H9 (cell line): ENCODE measurements around the gene MORC1. TPM values are rescaled to one million over a fixed set of nuclear protein-coding genes. Genes with fewer than 3 reads are reported as not detected.

Experiments
- DNase-seq: peaks from one replicate; pipeline ENCODE4 v3.0.0-alpha.2; 2017
- H2AFZ ChIP-seq: one replicate; pipeline ENCODE4 v1.6.1; 2013; ENCODE audit warnings: mild to moderate bottlenecking, low read length, control low read depth, moderate library complexity
- H2AK5ac ChIP-seq: 2 replicates; pipeline ENCODE4 v1.6.1; 2013; ENCODE audit warnings: low read length, control low read depth, mixed read lengths; ENCODE audit not compliant: insufficient read length
- H2BK120ac ChIP-seq: one replicate; pipeline ENCODE4 v1.6.1; 2013; ENCODE audit warnings: low read depth, mild to moderate bottlenecking, low read length, control low read depth, inconsistent platforms; ENCODE audit not compliant: poor library complexity, severe bottlenecking
- H2BK12ac ChIP-seq: 2 replicates; pipeline ENCODE4 v1.6.1; 2013; ENCODE audit warnings: low read length, control low read depth, mixed read lengths, low read depth; ENCODE audit not compliant: insufficient read length
- H2BK15ac ChIP-seq: 2 replicates; pipeline ENCODE4 v1.6.1; 2013; ENCODE audit warnings: low read depth, low read length, control low read depth
- H2BK20ac ChIP-seq: one replicate; pipeline ENCODE4 v1.6.1; 2013; ENCODE audit warnings: low read depth, mild to moderate bottlenecking, low read length, control low read depth, inconsistent platforms; ENCODE audit not compliant: poor library complexity, severe bottlenecking
- H2BK5ac ChIP-seq: 2 replicates; pipeline ENCODE4 v1.6.1; 2013; ENCODE audit warnings: low read length, control low read depth, mixed read lengths; ENCODE audit not compliant: insufficient read length
- H3K14ac ChIP-seq: 2 replicates; pipeline ENCODE4 v1.6.1; 2013; ENCODE audit warnings: low read length, control low read depth; ENCODE audit not compliant: insufficient read depth
- H3K18ac ChIP-seq: 2 replicates; pipeline ENCODE4 v1.6.1; 2013; ENCODE audit warnings: low read depth, mild to moderate bottlenecking, mixed read lengths, low read length, control low read depth; ENCODE audit not compliant: insufficient read length
- H3K23ac ChIP-seq: 2 replicates; pipeline ENCODE4 v1.6.1; 2013; ENCODE audit warnings: low read length, control low read depth, mixed read lengths, low read depth; ENCODE audit not compliant: insufficient read length
- H3K23me2 ChIP-seq: 2 replicates; pipeline ENCODE4 v1.6.1; 2013; ENCODE audit warnings: low read depth, mild to moderate bottlenecking, mixed read lengths, low read length, control low read depth; ENCODE audit not compliant: insufficient read length, poor library complexity, severe bottlenecking
- H3K27ac ChIP-seq: 2 replicates; pipeline ENCODE4 v1.5.1; 2013; ENCODE audit warnings: low read length, control low read depth, mixed read lengths, low read depth; ENCODE audit not compliant: insufficient read length
- H3K27me3 ChIP-seq: 2 replicates; pipeline ENCODE4 v1.6.1; 2013; ENCODE audit warnings: low read length, control low read depth, inconsistent platforms; ENCODE audit not compliant: insufficient read depth
- H3K4ac ChIP-seq: 2 replicates; pipeline ENCODE4 v1.6.1; 2013; ENCODE audit warnings: low read depth, mild to moderate bottlenecking, control low read depth, inconsistent platforms, low read length, moderate library complexity
- H3K4me1 ChIP-seq: 2 replicates; pipeline ENCODE4 v1.6.1; 2013; ENCODE audit warnings: low read length, control low read depth, inconsistent platforms; ENCODE audit not compliant: insufficient read depth
- H3K4me2 ChIP-seq: 2 replicates; pipeline ENCODE4 v1.6.1; 2013; ENCODE audit warnings: low read length, control low read depth, mixed read lengths; ENCODE audit not compliant: insufficient read length, insufficient read depth
- H3K56ac ChIP-seq: 2 replicates; pipeline ENCODE4 v1.6.1; 2013; ENCODE audit warnings: low read depth, mild to moderate bottlenecking, mixed read lengths, low read length, control low read depth; ENCODE audit not compliant: insufficient read length
- H3K79me1 ChIP-seq: 2 replicates; pipeline ENCODE4 v1.6.1; 2013; ENCODE audit warnings: low read depth, mild to moderate bottlenecking, moderate library complexity, low read length, control low read depth, inconsistent platforms; ENCODE audit not compliant: insufficient read depth, poor library complexity, severe bottlenecking
- H3K79me2 ChIP-seq: 2 replicates; pipeline ENCODE4 v1.6.1; 2013; ENCODE audit warnings: low read length, control low read depth, inconsistent platforms; ENCODE audit not compliant: insufficient read depth
- H3K9ac ChIP-seq: 2 replicates; pipeline ENCODE4 v1.6.1; 2013; ENCODE audit warnings: low read length, control low read depth, mixed read lengths; ENCODE audit not compliant: insufficient read length; ENCODE audit errors: extremely low read depth
- H3K9me3 ChIP-seq: one replicate; pipeline ENCODE4 v1.6.1; 2013; ENCODE audit warnings: low read depth, low read length, inconsistent platforms; ENCODE audit not compliant: control insufficient read depth
- H3T11ph ChIP-seq: one replicate; pipeline ENCODE4 v1.6.1; 2013; ENCODE audit warnings: mild to moderate bottlenecking, low read length, control low read depth, inconsistent platforms
- H4K20me1 ChIP-seq: one replicate; pipeline ENCODE4 v1.6.1; 2013; ENCODE audit not compliant: control insufficient read depth, insufficient read length, insufficient read depth
- H4K5ac ChIP-seq: 2 replicates; pipeline ENCODE4 v1.6.1; 2013; ENCODE audit warnings: low read depth, mild to moderate bottlenecking, mixed read lengths, low read length, control low read depth; ENCODE audit not compliant: insufficient read length
- H4K8ac ChIP-seq: replicated peaks from 2 replicates; pipeline ENCODE4 v1.6.1; 2013; ENCODE audit warnings: low read length, control low read depth, mixed read lengths, low read depth; ENCODE audit not compliant: insufficient read length
- H4K91ac ChIP-seq: 2 replicates; pipeline ENCODE4 v1.6.1; 2013; ENCODE audit warnings: low read depth, mild to moderate bottlenecking, moderate library complexity, mixed read lengths, low read length, control low read depth; ENCODE audit not compliant: insufficient read length
- H3K27ac Mint-ChIP-seq, 3 experiments: 2 replicates in 2 of 3; 3 replicates in 1 of 3; pipeline ENCODE4 v1.8.0; 2020 to 2021; ENCODE audit warnings: mixed read lengths in 3 of 3, mild to moderate bottlenecking in 1 of 3, moderate library complexity in 1 of 3
- H3K27me3 Mint-ChIP-seq: 2 replicates; pipeline ENCODE4 v1.8.0; 2021; ENCODE audit warnings: low read depth, mild to moderate bottlenecking, moderate library complexity, mixed read lengths
- H3K36me3 Mint-ChIP-seq, 3 experiments: 2 replicates in 2 of 3; 3 replicates in 1 of 3; pipeline ENCODE4 v1.8.0; 2020 to 2021; ENCODE audit warnings: low read depth in 3 of 3, mixed read lengths in 3 of 3; ENCODE audit not compliant: insufficient read depth in 1 of 3
- H3K4me1 Mint-ChIP-seq, 2 experiments: 2 replicates each; pipeline ENCODE4 v1.8.0; 2020; ENCODE audit warnings: mixed read lengths in 2 of 2
- H3K4me3 Mint-ChIP-seq, 2 experiments: 2 replicates in 1 of 2; 3 replicates in 1 of 2; pipeline ENCODE4 v1.8.0; 2020 to 2021; ENCODE audit warnings: mild to moderate bottlenecking in 2 of 2, mixed read lengths in 2 of 2, moderate library complexity in 1 of 2
- H3K9me3 Mint-ChIP-seq, 2 experiments: 2 replicates in 1 of 2; 3 replicates in 1 of 2; pipeline ENCODE4 v1.8.0; 2020; ENCODE audit warnings: mild to moderate bottlenecking in 2 of 2, mixed read lengths in 2 of 2, moderate library complexity in 1 of 2
- WGBS: extraction: QIAGEN DNeasy Blood & Tissue Kit; methylation state at CpG from one replicate; pipeline ENCODE4 v1.1.7; 2013; ENCODE audit warnings: missing lambda C conversion rate, low lambda C conversion rate, mixed read lengths; ENCODE audit not compliant: insufficient read length; ENCODE audit errors: extremely low coverage; 5-methylcytosine and 5-hydroxymethylcytosine counted together
- total RNA-seq: library from RNA; stranded (reverse); gene quantifications from 2 replicates; pipeline ENCODE4 v1.2.1, GENCODE V29; 2021
- TF ChIP-seq, protein P1 (sequence below): fragments of 200-600 bp; sonication (generic); conservative IDR thresholded peaks from 3 replicates; pipeline ENCODE4 v1.8.0; 2021; ENCODE audit warnings: antibody characterized with exemption, mild to moderate bottlenecking

MORC1 gene
- total RNA-seq, 1 experiment from 2014 or later: not detected

GRCh38 chr3:109057616-109058015 lies 60.3 kb downstream of the MORC1 start:
- no peaks in the 10 kb centered on the region for H3K27me3 ChIP-seq
- no peak overlapping the region for H3K56ac ChIP-seq
- no CpG with 5 or more reads among the region's 3 CpGs for WGBS
- H2AFZ ChIP-seq: no peak overlapping the region
- no peak overlapping the region for H3K27ac Mint-ChIP-seq
- no peaks in the 10 kb centered on the region for H3K23me2 ChIP-seq
- H3K9me3 ChIP-seq: no peaks in the 10 kb centered on the region
- H3K23ac ChIP-seq: no peak overlapping the region
- H4K20me1 ChIP-seq: no peaks in the 10 kb centered on the region
- H4K91ac ChIP-seq: no peak overlapping the region
- no peak overlapping the region for H2BK5ac ChIP-seq
- no peak overlapping the region for H3K4me2 ChIP-seq
- H2BK15ac ChIP-seq: no peak overlapping the region
- H2BK120ac ChIP-seq: no peak overlapping the region
- H3K36me3 Mint-ChIP-seq: peaks cover 0 to 4% (median 0%) of the 10 kb centered on the region in 3 experiments; a peak in 1 of 7 replicates
- H3K4ac ChIP-seq: no peak overlapping the region
- H3K27me3 Mint-ChIP-seq: no peaks in the 10 kb centered on the region
- no peak for DNase-seq
- TF ChIP-seq, protein P1, sequence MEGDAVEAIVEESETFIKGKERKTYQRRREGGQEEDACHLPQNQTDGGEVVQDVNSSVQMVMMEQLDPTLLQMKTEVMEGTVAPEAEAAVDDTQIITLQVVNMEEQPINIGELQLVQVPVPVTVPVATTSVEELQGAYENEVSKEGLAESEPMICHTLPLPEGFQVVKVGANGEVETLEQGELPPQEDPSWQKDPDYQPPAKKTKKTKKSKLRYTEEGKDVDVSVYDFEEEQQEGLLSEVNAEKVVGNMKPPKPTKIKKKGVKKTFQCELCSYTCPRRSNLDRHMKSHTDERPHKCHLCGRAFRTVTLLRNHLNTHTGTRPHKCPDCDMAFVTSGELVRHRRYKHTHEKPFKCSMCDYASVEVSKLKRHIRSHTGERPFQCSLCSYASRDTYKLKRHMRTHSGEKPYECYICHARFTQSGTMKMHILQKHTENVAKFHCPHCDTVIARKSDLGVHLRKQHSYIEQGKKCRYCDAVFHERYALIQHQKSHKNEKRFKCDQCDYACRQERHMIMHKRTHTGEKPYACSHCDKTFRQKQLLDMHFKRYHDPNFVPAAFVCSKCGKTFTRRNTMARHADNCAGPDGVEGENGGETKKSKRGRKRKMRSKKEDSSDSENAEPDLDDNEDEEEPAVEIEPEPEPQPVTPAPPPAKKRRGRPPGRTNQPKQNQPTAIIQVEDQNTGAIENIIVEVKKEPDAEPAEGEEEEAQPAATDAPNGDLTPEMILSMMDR: no peak
- H3K9ac ChIP-seq: no peak overlapping the region
- no peak overlapping the region for H3K18ac ChIP-seq
- no peak overlapping the region for H3K14ac ChIP-seq
- H3K4me1 Mint-ChIP-seq: peaks cover 2 to 10% of the 10 kb centered on the region in 2 experiments; a peak in 3 of 4 replicates
- H3K4me3 Mint-ChIP-seq: no peak overlapping the region
- H3K79me1 ChIP-seq: no peaks in the 10 kb centered on the region
- peaks cover 2% of the 10 kb centered on the region; the same call in 1 of the 2 replicates for H3K4me1 ChIP-seq
- no peaks in the 10 kb centered on the region for H3K79me2 ChIP-seq
- H3T11ph ChIP-seq: no peak overlapping the region
- no peak overlapping the region for H2AK5ac ChIP-seq
- no peak overlapping the region for H2BK20ac ChIP-seq
- no peak overlapping the region for H2BK12ac ChIP-seq
- H3K27ac ChIP-seq: no peak overlapping the region
- no peak overlapping the region for H4K5ac ChIP-seq
- no peak overlapping the region for H4K8ac ChIP-seq
- H3K9me3 Mint-ChIP-seq: no peaks in the 10 kb centered on the region; a peak in 1 of 5 replicates
